Uterus (tissue), 2 donors: ENCODE measurements around the gene ZNF423.

Source experiments
- POLR2A ChIP-seq, 2 donors: fragments of 450-650 bp; IDR thresholded peaks; one replicate each; pipeline ENCODE4 v1.6.1; 2016; ENCODE audit warnings: antibody characterized with exemption in 2 of 2, mild to moderate bottlenecking in 1 of 2, moderate library complexity in 1 of 2
- TF ChIP-seq, protein P1 (sequence below), 4 experiments: fragments of 200-600 bp in 2 of 4; fragments of 450-650 bp in 2 of 4; sonication (generic) in 2 of 4; IDR thresholded peaks; one replicate each; pipeline ENCODE4 v1.5.1; 2016 to 2019; ENCODE audit warnings: antibody characterized with exemption in 4 of 4, mild to moderate bottlenecking in 2 of 4, moderate library complexity in 1 of 4

DNA sequence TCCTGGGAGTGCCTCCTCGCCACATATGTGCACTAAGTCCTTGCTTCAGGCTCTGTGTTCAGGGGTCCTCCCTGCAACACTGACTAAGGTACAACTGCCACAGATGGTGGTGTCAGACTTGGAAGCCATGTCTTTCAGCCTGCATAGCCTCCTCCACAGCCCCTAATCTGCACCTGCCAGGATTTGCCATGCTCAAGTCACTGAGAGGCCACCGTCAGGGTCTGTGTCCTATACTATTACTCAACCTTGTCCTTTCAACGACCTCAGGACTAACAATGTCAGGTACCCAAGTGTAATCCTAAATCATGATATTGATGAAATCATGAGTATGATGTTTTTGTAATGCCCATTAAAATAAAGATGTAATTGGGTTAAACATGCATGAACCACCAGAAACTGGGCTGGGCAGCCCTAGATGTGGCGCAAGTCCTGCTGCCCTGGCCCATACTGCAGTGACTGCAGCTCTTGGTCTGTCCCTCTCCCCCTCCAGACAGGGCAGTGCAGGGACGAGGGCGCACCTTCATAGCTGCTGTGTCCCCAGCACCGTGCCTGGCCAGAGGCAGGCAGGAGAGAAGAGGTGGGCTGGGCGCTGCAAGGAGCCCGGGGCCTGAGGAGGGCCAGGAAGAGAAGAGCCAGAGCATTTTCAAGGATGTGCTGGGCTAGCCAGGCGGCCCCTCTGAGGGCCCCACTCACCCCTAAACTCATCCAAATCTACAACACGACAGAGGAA, 198.0 kb downstream of the ZNF423 start:
- TF ChIP-seq, protein P1, sequence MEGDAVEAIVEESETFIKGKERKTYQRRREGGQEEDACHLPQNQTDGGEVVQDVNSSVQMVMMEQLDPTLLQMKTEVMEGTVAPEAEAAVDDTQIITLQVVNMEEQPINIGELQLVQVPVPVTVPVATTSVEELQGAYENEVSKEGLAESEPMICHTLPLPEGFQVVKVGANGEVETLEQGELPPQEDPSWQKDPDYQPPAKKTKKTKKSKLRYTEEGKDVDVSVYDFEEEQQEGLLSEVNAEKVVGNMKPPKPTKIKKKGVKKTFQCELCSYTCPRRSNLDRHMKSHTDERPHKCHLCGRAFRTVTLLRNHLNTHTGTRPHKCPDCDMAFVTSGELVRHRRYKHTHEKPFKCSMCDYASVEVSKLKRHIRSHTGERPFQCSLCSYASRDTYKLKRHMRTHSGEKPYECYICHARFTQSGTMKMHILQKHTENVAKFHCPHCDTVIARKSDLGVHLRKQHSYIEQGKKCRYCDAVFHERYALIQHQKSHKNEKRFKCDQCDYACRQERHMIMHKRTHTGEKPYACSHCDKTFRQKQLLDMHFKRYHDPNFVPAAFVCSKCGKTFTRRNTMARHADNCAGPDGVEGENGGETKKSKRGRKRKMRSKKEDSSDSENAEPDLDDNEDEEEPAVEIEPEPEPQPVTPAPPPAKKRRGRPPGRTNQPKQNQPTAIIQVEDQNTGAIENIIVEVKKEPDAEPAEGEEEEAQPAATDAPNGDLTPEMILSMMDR (IDR thresholded peaks at IDR 0.05) = no peak
- TF ChIP-seq POLR2A (IDR thresholded peaks at IDR 0.05) = no peak
